Smooth muscle cell (in vitro differentiated cells): Measurements from ENCODE around the gene SLC38A10. TPM values are rescaled to one million over a fixed set of nuclear protein-coding genes. Genes with fewer than 3 reads are reported as not detected.

Experiments
- DNase-seq: peaks from one replicate; lab custom pipeline; 2025; ENCODE audit not compliant: unreplicated experiment; lab: John Stamatoyannopoulos, UW
- H2AFZ ChIP-seq: fragments of 200-600 bp; sonication (generic); 2 replicates; pipeline ENCODE4 v1.6.0; 2016; ENCODE audit warnings: antibody characterized with exemption, low read depth, mild to moderate bottlenecking
- H3F3A ChIP-seq: fragments of 200-600 bp; sonication (generic); 2 replicates; pipeline ENCODE4 v1.6.0; 2017; ENCODE audit warnings: antibody characterized with exemption, low read depth
- H3K27ac ChIP-seq: fragments of 200-600 bp; sonication (generic); 2 replicates; pipeline ENCODE4 v1.5.1; 2016; ENCODE audit warnings: low read depth, mild to moderate bottlenecking
- H3K27me3 ChIP-seq: fragments of 200-600 bp; sonication (generic); 2 replicates; pipeline ENCODE4 v1.6.1; 2016; ENCODE audit warnings: low read depth, mild to moderate bottlenecking
- H3K36me3 ChIP-seq: fragments of 200-600 bp; sonication (generic); 2 replicates; pipeline ENCODE4 v1.5.1; 2016; ENCODE audit warnings: low read depth
- H3K4me1 ChIP-seq: fragments of 200-600 bp; sonication (generic); 2 replicates; pipeline ENCODE4 v1.5.1; 2016; ENCODE audit warnings: low read depth
- H3K4me2 ChIP-seq: fragments of 200-600 bp; sonication (generic); 2 replicates; pipeline ENCODE4 v1.6.0; 2016; ENCODE audit warnings: mild to moderate bottlenecking
- H3K4me3 ChIP-seq: fragments of 200-600 bp; sonication (generic); 2 replicates; pipeline ENCODE4 v1.5.1; 2016; ENCODE audit warnings: mild to moderate bottlenecking
- H3K79me2 ChIP-seq: fragments of 200-600 bp; sonication (generic); 2 replicates; pipeline ENCODE4 v1.6.0; 2016; ENCODE audit warnings: low read depth, mild to moderate bottlenecking
- H3K9ac ChIP-seq: fragments of 200-600 bp; sonication (generic); 2 replicates; pipeline ENCODE4 v1.6.0; 2016; ENCODE audit warnings: low read depth
- H3K9me3 ChIP-seq: fragments of 200-600 bp; sonication (generic); replicated peaks from 2 replicates; pipeline ENCODE4 v1.5.1; 2016; ENCODE audit warnings: low read depth
- H4K20me1 ChIP-seq: fragments of 200-600 bp; sonication (generic); 2 replicates; pipeline ENCODE4 v1.6.0; 2016; ENCODE audit warnings: low read depth
- CTCF ChIP-seq: fragments of 200-600 bp; sonication (generic); IDR thresholded peaks from 2 replicates; pipeline ENCODE4 v1.5.1; 2017; ENCODE audit warnings: borderline replicate concordance, mild to moderate bottlenecking, antibody characterized with exemption; ENCODE audit not compliant: insufficient read depth, poor library complexity, severe bottlenecking
- WGBS: methylation state at CpG from one replicate; pipeline ENCODE4 v1.1.7; 2016; ENCODE audit warnings: low lambda C conversion rate; 5-methylcytosine and 5-hydroxymethylcytosine counted together
- polyA plus RNA-seq: library from polyadenylated mRNA; unstranded; fragments of >200 nt; fragmentation: Nextera tagmentation; extraction: Ambion mirVana; gene quantifications from 2 replicates; pipeline ENCODE4 v1.2.1, GENCODE V29; 2016
- total RNA-seq: library from RNA; depleted of rRNA; stranded (reverse); fragments of >200 nt; gene quantifications from 2 replicates; pipeline ENCODE4 v1.2.3, GENCODE V29; 2014

Gene SLC38A10
- total and polyA plus RNA-seq, 2 experiments from 2014 or later: 61.6 to 97.1 TPM

GRCh38 chr17:81208651-81209050, 86.5 kb downstream of the SLC38A10 start:
- peaks cover 12% of the 10 kb centered on the region for H4K20me1 ChIP-seq
- no peak overlapping the region for H3K9ac ChIP-seq
- WGBS: 97% methylated on average over 9 of the region's 10 CpGs
- no peaks in the 10 kb centered on the region for H3F3A ChIP-seq
- H3K9me3 ChIP-seq: no peaks in the 10 kb centered on the region
- DNase-seq: no peak
- no peak overlapping the region for H3K4me3 ChIP-seq
- no peaks in the 10 kb centered on the region for H3K79me2 ChIP-seq
- H3K27ac ChIP-seq: no peak overlapping the region
- no peaks in the 10 kb centered on the region for H3K4me1 ChIP-seq
- no peaks in the 10 kb centered on the region for H3K36me3 ChIP-seq
- H3K4me2 ChIP-seq: no peak overlapping the region
- H3K27me3 ChIP-seq: no peaks in the 10 kb centered on the region
- H2AFZ ChIP-seq: no peak overlapping the region
- no peak for TF ChIP-seq CTCF

- no peaks in the 10 kb centered on the region for H3F3A ChIP-seq
- no peak overlapping the region for H3K4me3 ChIP-seq
- H2AFZ ChIP-seq: no peak overlapping the region
- H3K9ac ChIP-seq: no peak overlapping the region
- TF ChIP-seq CTCF: no peak
- peaks cover 12% of the 10 kb centered on the region for H4K20me1 ChIP-seq
- H3K27me3 ChIP-seq: no peaks in the 10 kb centered on the region
- no peak overlapping the region for H3K4me2 ChIP-seq
- no peaks in the 10 kb centered on the region for H3K36me3 ChIP-seq
- H3K9me3 ChIP-seq: no peaks in the 10 kb centered on the region
- H3K79me2 ChIP-seq: no peaks in the 10 kb centered on the region
- H3K4me1 ChIP-seq: no peaks in the 10 kb centered on the region
- DNase-seq: no peak
- no peak overlapping the region for H3K27ac ChIP-seq
- 98% methylated on average over 20 of the region's 21 CpGs for WGBS
Observed at GRCh38 chr17:81207610-81208581, 87.2 kb downstream of the SLC38A10 start.

GRCh38 chr17:81206657-81207056, 88.5 kb downstream of the SLC38A10 start:
- H3K4me3 ChIP-seq: no peak overlapping the region
- peaks cover 9% of the 10 kb centered on the region for H4K20me1 ChIP-seq
- WGBS: 92% methylated on average over 12 of the region's 12 CpGs
- DNase-seq: no peak
- no peaks in the 10 kb centered on the region for H3K9me3 ChIP-seq
- H3K4me1 ChIP-seq: no peaks in the 10 kb centered on the region
- H3K36me3 ChIP-seq: no peaks in the 10 kb centered on the region
- no peaks in the 10 kb centered on the region for H3K79me2 ChIP-seq
- H3K27me3 ChIP-seq: no peaks in the 10 kb centered on the region
- no peaks in the 10 kb centered on the region for H3F3A ChIP-seq
- H2AFZ ChIP-seq: no peak overlapping the region
- H3K9ac ChIP-seq: no peak overlapping the region
- H3K4me2 ChIP-seq: no peak overlapping the region
- no peak for TF ChIP-seq CTCF
- H3K27ac ChIP-seq: no peak overlapping the region

GRCh38 chr17:81206166-81206565, 88.9 kb downstream of the SLC38A10 start:
- Histone ChIP-seq H3K4me3 (no peak overlapping the region), H3K27me3 (no peaks in the 10 kb centered on the region), H3K9me3 (no peaks in the 10 kb centered on the region), H3K4me1 (no peaks in the 10 kb centered on the region), H3K36me3 (no peaks in the 10 kb centered on the region), H3K9ac (no peak overlapping the region), H3K79me2 (no peaks in the 10 kb centered on the region), H4K20me1 (peaks cover 5% of the 10 kb centered on the region), H2AFZ (no peak overlapping the region), H3K27ac (no peak overlapping the region), H3F3A (no peaks in the 10 kb centered on the region), H3K4me2 (no peak overlapping the region)
- TF ChIP-seq CTCF: no peak
- DNase-seq: no peak
- WGBS: 92% methylated on average over 4 of the region's 4 CpGs
